GM23248 (cell line): ENCODE measurements around the gene REPS1. TPM values are rescaled to one million over a fixed set of nuclear protein-coding genes. Genes with fewer than 3 reads are reported as not detected.
A peak's percentile ranks its signal among the peaks of the same experiment; 100 is the strongest.
"Not testable (repeated sequence)": the region's sequence is repeated elsewhere in the genome, so short reads cannot be mapped to it uniquely, and the experiment has no call there.

Source experiments
- DNase-seq: peaks from one replicate; pipeline ENCODE4 v3.0.0-alpha.2; 2015
- H2AFZ ChIP-seq: fragments of 200-600 bp; sonication (generic); 2 replicates; pipeline ENCODE4 v1.6.1; 2016; ENCODE audit warnings: antibody characterized with exemption
- H3F3A ChIP-seq: fragments of 200-600 bp; sonication (generic); 2 replicates; pipeline ENCODE4 v1.6.1; 2016; ENCODE audit warnings: mild to moderate bottlenecking, antibody characterized with exemption, mixed run types; ENCODE audit not compliant: insufficient read depth
- H3K27ac ChIP-seq: fragments of 200-600 bp; sonication (generic); 2 replicates; pipeline ENCODE4 v1.5.1; 2016; ENCODE audit warnings: mild to moderate bottlenecking
- H3K27me3 ChIP-seq: fragments of 200-600 bp; sonication (generic); replicated peaks from 2 replicates; pipeline ENCODE4 v1.6.1; 2016; ENCODE audit warnings: mild to moderate bottlenecking; ENCODE audit not compliant: insufficient read depth
- H3K36me3 ChIP-seq: fragments of 200-600 bp; sonication (generic); 2 replicates; pipeline ENCODE4 v1.6.1; 2016; ENCODE audit warnings: low read depth, mild to moderate bottlenecking
- H3K4me1 ChIP-seq: fragments of 200-600 bp; sonication (generic); 2 replicates; pipeline ENCODE4 v1.6.1; 2016; ENCODE audit warnings: mild to moderate bottlenecking; ENCODE audit not compliant: insufficient read depth
- H3K4me2 ChIP-seq: fragments of 200-600 bp; sonication (generic); one replicate; pipeline ENCODE4 v1.6.1; 2016; ENCODE audit warnings: mild to moderate bottlenecking; ENCODE audit not compliant: unreplicated experiment
- H3K4me3 ChIP-seq: fragments of 200-600 bp; sonication (generic); 2 replicates; pipeline ENCODE4 v1.5.1; 2016; ENCODE audit warnings: mild to moderate bottlenecking
- H3K79me2 ChIP-seq: fragments of 200-600 bp; sonication (generic); 2 replicates; pipeline ENCODE4 v1.6.1; 2016; ENCODE audit warnings: mild to moderate bottlenecking; ENCODE audit not compliant: insufficient read depth
- H3K9ac ChIP-seq: fragments of 200-600 bp; sonication (generic); 2 replicates; pipeline ENCODE4 v1.6.1; 2016; ENCODE audit warnings: mild to moderate bottlenecking
- H3K9me2 ChIP-seq: fragments of 200-600 bp; sonication (generic); 2 replicates; pipeline ENCODE4 v1.6.1; 2016; ENCODE audit warnings: mixed run types, mild to moderate bottlenecking, moderate library complexity; ENCODE audit not compliant: insufficient read depth
- H3K9me3 ChIP-seq: fragments of 200-600 bp; sonication (generic); one replicate; pipeline ENCODE4 v1.6.1; 2017; ENCODE audit warnings: low read depth
- H4K20me1 ChIP-seq: fragments of 200-600 bp; sonication (generic); 2 replicates; pipeline ENCODE4 v1.6.0; 2016; ENCODE audit not compliant: insufficient read depth
- EZH2 ChIP-seq: fragments of 200-600 bp; sonication (generic); IDR thresholded peaks from 2 replicates; pipeline ENCODE4 v1.6.1; 2018; ENCODE audit warnings: antibody characterized with exemption, mild to moderate bottlenecking; ENCODE audit not compliant: insufficient read depth, poor library complexity, severe bottlenecking
- EZH2phosphoT487 ChIP-seq: fragments of 200-600 bp; sonication (generic); IDR thresholded peaks from 2 replicates; pipeline ENCODE4 v1.6.1; 2018; ENCODE audit warnings: antibody characterized with exemption, moderate library complexity, mild to moderate bottlenecking, low read depth; ENCODE audit not compliant: insufficient read depth
- WGBS, 2 experiments: methylation state at CpG; one replicate each; pipeline ENCODE4 v1.1.6; 2015 to 2017; ENCODE audit warnings: low lambda C conversion rate in 2 of 2, low coverage in 1 of 2; ENCODE audit errors: missing lambda C conversion rate in 2 of 2; 5-methylcytosine and 5-hydroxymethylcytosine counted together
- in situ Hi-C: fragments of 300-500 bp; cut with MboI; formaldehyde crosslinking; loops from 2 replicates; pipeline ENCODE4 v1.15.0; 2020
- polyA plus RNA-seq: library from polyadenylated mRNA; unstranded; fragments of >200 nt; fragmentation: Nextera tagmentation; extraction: Ambion mirVana; gene quantifications from 2 replicates; pipeline ENCODE4 v1.2.1, GENCODE V29; 2016
- total RNA-seq: library from RNA; depleted of rRNA; stranded (reverse); fragments of >200 nt; shearing (Covaris generic); gene quantifications from 2 replicates; pipeline ENCODE4 v1.2.3, GENCODE V29; 2014

Gene REPS1
- total and polyA plus RNA-seq, 2 experiments from 2014 or later, result 13.1 to 21.1 TPM

- Histone ChIP-seq H3K9ac (peak within 1 kb of the TSS; percentile 93), H3K27me3 (no peaks in the 10 kb centered on the region), H3K4me3 (peak within 1 kb of the TSS; percentile 88), H3K79me2 (peaks cover 24% of the 10 kb centered on the region), H2AFZ (peak within 1 kb of the TSS; percentile 89), H3K4me1 (peaks cover 8% of the 10 kb centered on the region; the same call in 1 of the 2 replicates), H4K20me1 (no peaks in the 10 kb centered on the region), H3K4me2 (peak within 1 kb of the TSS; percentile 77), H3K9me3 (no peaks in the 10 kb centered on the region), H3F3A (peaks cover 7% of the 10 kb centered on the region; the same call in 1 of the 2 replicates), H3K27ac (peak within 1 kb of the TSS; percentile 64), H3K9me2 (no peaks in the 10 kb centered on the region), H3K36me3 (no peaks in the 10 kb centered on the region)
- in situ Hi-C loops, result no loop called here
- peak; percentile 77 for DNase-seq
- TF ChIP-seq EZH2phosphoT487 (no peak), EZH2 (no peak)
- WGBS, 2 experiments, result 1% methylated on average over 65 to 74 of the region's 77 CpGs
Observed at GRCh38 chr6:139028658-139029469, 40.8 kb upstream of the REPS1 start, which contains the start of gene ABRACL. ABRACL (plus strand) TSS chr6:139028745; CDS start chr6:139034161, 5,416 bp downstream.

DNA sequence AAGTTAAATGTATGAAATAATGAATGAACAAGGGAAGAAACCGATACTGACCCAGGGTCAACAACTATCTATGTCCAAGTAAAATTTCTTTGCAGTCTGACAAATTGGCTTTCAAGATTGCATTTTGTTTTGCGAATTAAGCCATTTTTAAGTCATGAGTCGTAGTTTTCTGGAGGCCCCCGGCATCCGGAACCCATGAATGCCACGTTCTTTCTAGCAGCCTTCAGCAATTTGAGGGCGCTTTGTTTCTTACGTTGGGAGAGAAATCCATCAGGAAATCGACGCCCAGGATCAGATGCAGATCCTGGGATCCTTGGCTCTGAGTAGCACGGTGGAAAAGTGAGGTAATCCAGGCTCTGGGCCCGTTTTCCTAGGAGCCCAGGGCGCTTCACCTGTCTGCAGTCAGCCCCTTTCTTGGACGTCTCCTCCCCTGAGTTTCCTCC is 40.2 kb upstream of the REPS1 start:
- Histone ChIP-seq H3K27me3 (no peaks in the 10 kb centered on the region), H3K9ac (peak overlapping the region; percentile 93), H3K27ac (peak overlapping the region; percentile 64), H3K4me3 (peak overlapping the region; percentile 88), H3K9me3 (no peaks in the 10 kb centered on the region), H2AFZ (peak overlapping the region; percentile 89), H4K20me1 (no peaks in the 10 kb centered on the region), H3F3A (peaks cover 7% of the 10 kb centered on the region; the same call in 1 of the 2 replicates), H3K9me2 (no peaks in the 10 kb centered on the region), H3K36me3 (no peaks in the 10 kb centered on the region), H3K79me2 (peaks cover 24% of the 10 kb centered on the region), H3K4me2 (peak overlapping the region; percentile 77), H3K4me1 (peaks cover 8% of the 10 kb centered on the region; the same call in 1 of the 2 replicates)
- in situ Hi-C loops, result no loop called here
- 0 to 2% methylated on average over 14 of the region's 14 CpGs for WGBS, 2 experiments
- no peak for TF ChIP-seq EZH2phosphoT487
- no peak for TF ChIP-seq EZH2
- DNase-seq, result peak; percentile 72

DNA sequence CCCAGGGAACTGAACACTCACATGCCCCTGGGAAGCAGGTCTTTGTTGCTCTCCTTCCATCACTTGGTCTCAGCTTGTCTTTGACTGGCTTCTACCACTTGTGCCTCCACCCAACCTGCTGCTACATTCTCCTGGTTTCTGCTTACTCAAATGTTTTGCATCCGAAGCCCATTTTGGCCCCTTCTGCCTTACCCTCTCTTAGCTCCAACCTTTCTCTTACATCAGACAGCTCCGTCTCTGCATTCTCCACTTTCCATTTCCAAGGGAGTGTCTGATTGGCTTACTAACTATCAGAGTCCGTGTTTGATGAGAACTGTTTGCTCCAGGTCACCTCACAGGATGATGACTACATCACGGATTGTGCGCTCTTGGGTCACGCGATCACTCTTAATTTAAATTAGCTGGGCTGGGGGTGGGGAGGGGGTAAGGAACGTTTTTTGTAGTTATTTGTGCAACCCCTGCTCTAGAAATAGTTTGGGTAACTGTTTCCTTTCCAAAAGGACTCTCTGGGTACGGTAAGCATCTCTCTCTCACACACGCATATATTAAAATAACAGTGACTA is 39.6 kb upstream of the REPS1 start:
- Histone ChIP-seq H3K9me3 (no peaks in the 10 kb centered on the region), H3K27ac (peak overlapping the region; percentile 64), H3K79me2 (peaks cover 24% of the 10 kb centered on the region), H3K4me2 (peak overlapping the region; percentile 77), H3K9ac (peak overlapping the region; percentile 93), H3K9me2 (no peaks in the 10 kb centered on the region), H3K36me3 (no peaks in the 10 kb centered on the region), H3K4me3 (peak overlapping the region; percentile 88), H3K4me1 (peaks cover 8% of the 10 kb centered on the region; the same call in 1 of the 2 replicates), H3K27me3 (no peaks in the 10 kb centered on the region), H2AFZ (peak overlapping the region; percentile 89), H4K20me1 (no peaks in the 10 kb centered on the region), H3F3A (peaks cover 7% of the 10 kb centered on the region; the same call in 1 of the 2 replicates)
- peak; percentile 64 for DNase-seq
- TF ChIP-seq EZH2, result no peak
- TF ChIP-seq EZH2phosphoT487, result no peak
- WGBS, 2 experiments, result 14 to 15% methylated on average over 10 of the region's 10 CpGs
- in situ Hi-C loops, result no loop called here

- peaks cover 15% of the 10 kb centered on the region; the same call in 1 of the 2 replicates for H3K79me2 ChIP-seq
Observed at GRCh38 chr6:139025416-139025815, 37.4 kb upstream of the REPS1 start.

More at GRCh38 chr6:139025416-139025815, 37.4 kb upstream of the REPS1 start:
- H2AFZ ChIP-seq, H3K27me3 ChIP-seq, H4K20me1 ChIP-seq, H3K9me2 ChIP-seq, H3K9me3 ChIP-seq, H3K27ac ChIP-seq, DNase-seq, H3K4me1 ChIP-seq, H3K36me3 ChIP-seq, H3K9ac ChIP-seq, in situ Hi-C loops, H3K4me3 ChIP-seq, H3K4me2 ChIP-seq, H3F3A ChIP-seq: not testable (repeated sequence)
- 98 to 100% methylated on average over 2 to 3 of the region's 3 CpGs for WGBS, 2 experiments
